GM12873 (cell line): ENCODE measurements around the gene CCDC85B.

Experiments used
- CTCF ChIP-seq: IDR thresholded peaks from 2 replicates; pipeline ENCODE4 v1.5.1; 2012; ENCODE audit warnings: low read depth, mild to moderate bottlenecking, moderate library complexity, low read length, control low read depth; ENCODE audit not compliant: insufficient read depth; ENCODE audit errors: missing control alignments

Gene CCDC85B

GRCh38 chr11:65890324-65891218 is at the start of gene CCDC85B:
TSS of gene CCDC85B (plus strand) at chr11:65890673. CDS start at chr11:65890784, 111 bp downstream.
- TF ChIP-seq CTCF: no peak

DNA sequence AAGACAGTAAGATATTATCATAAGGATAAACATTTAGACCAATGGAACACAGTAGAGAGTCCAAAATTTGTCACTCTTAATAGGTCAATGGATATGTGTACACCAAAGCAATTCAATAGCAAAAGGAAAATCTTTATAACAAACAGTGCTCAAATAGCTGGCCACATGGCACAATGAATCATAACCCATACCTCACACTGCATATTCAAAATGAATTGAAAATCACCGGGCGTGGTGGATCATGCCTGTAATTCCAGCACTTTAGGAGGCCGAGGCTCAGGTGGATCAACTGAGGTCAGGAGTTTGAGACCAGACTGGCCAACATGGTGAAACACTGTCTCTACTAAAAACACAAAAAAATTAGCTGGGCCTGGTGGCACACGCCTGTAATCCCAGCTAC is 48.3 kb upstream of the CCDC85B start:
- TF ChIP-seq CTCF: no peak

DNA sequence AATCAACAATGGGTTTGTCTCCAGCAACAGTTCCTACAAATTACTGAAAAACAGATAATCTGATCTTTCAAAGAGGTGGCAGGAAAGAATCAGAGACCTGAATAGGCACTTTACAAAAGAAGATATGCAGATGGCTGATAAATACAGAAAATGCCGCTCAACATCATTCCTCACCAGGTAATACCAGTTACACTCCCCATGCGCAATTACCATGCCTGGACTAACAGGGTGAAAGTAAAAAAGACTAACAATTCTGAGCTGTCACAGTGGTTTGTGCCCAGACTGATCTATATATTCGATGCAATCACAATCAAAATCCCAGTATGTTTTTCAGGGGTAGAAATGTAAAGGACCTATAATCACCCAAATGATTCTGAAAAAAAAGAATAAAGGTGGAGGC is 46.7 kb upstream of the CCDC85B start:
- no peak for TF ChIP-seq CTCF

DNA sequence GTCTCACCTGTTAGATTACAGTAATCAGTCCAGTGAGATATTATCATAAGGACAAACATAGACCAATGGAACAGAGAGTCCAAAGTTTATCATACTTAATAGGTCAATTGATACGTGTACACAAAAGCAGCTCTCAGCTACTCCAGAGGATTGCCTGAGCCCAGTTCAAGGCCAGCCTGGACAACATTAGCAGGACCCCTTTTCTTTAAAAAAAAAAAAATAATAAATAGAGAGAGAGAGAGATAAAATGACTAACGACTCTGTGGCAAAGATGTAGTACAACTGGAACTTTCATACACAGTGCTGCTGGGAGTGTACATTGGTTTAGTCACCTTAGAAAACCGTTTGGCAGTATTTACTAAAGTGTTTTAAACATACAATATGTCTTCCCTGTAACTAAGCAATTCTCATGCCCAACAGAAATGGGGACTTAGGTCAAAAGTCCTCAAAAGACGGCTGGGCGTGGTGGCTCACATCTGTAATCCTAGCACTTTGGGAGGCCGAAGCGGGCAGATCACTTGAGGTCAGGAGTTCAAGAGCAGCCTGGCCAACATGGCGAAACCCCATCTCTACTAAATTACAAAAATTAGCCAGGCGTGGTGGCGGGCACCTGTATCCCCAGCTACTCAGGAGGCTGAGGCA is 46.1 kb upstream of the CCDC85B start:
- no peak for TF ChIP-seq CTCF

DNA sequence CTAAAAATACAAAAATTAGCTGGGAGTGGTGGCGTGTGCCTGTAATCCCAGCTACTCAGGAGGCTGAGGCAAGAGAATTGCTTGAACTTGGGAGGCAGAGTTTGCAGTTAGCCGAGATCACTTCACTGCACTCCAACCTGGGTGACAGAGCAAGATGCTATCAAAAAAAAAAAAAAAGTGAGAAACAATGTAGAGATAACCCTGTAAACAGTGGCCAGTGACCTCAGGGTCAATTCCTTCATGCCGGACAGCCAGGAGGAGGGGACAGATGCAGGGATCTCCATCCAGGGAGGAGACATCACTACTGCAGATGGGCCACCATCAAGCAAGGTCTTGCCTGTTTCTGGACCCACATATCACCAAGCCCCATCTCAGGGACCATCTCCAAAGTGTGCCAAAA is 42.7 kb upstream of the CCDC85B start:
- TF ChIP-seq CTCF: no peak

- no peak for TF ChIP-seq CTCF
These were observed 41.1 kb upstream of the CCDC85B start for GRCh38 chr11:65849366-65849765.

DNA sequence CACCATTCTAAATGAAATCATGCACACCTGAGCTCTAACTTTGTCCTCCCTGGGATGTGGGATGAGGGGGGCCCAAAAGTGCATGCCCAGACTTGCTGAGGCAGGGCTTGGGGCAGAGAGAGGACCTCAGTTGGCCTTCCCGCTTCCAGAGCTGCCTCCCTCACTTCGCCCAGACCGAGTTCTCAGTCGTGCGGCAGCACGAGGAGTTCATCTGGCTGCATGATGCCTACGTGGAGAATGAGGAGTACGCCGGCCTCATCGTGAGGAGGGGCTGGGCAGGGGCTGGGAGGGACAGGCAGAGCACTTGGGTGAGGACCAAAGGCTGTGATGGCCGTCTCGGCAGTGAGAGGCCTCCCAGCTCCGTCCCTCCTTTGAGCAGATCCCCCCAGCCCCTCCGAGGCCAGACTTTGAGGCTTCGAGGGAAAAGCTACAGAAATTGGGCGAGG is 40.7 kb upstream of the CCDC85B start:
- no peak for TF ChIP-seq CTCF
